OCI-LY3 (cell line): Measurements from ENCODE around the gene GPR31.

Experiments
- H2AFZ ChIP-seq: fragments of 200-600, 300-600 bp; shearing (Covaris generic); 2 replicates; pipeline ENCODE4 v1.6.0; 2014; ENCODE audit warnings: antibody characterized with exemption, low read depth, low read length
- H3K27ac ChIP-seq: fragments of 200-600, 300-600 bp; sonication (generic); 2 replicates; pipeline ENCODE4 v1.5.1; 2014; ENCODE audit warnings: mild to moderate bottlenecking, low read length, moderate library complexity, mixed read lengths
- H3K27me3 ChIP-seq: fragments of 200-600, 300-600 bp; sonication (generic); 2 replicates; pipeline ENCODE4 v1.6.1; 2014; ENCODE audit warnings: low read depth, low read length, mixed read lengths
- H3K36me3 ChIP-seq: fragments of 200-600, 300-600 bp; sonication (generic); replicated peaks from 2 replicates; pipeline ENCODE3; 2014; ENCODE audit warnings: low read depth, low read length, mixed read lengths
- H3K4me1 ChIP-seq: fragments of 300-600, 200-600 bp; sonication (generic); 2 replicates; pipeline ENCODE4 v1.6.1; 2014; ENCODE audit warnings: low read length, mixed read lengths
- H3K4me2 ChIP-seq: fragments of 200-600, 300-600 bp; sonication (generic); 2 replicates; pipeline ENCODE4 v1.6.1; 2014; ENCODE audit warnings: low read length, mixed read lengths
- H3K4me3 ChIP-seq: fragments of 300-600, 200-600 bp; sonication (generic); 2 replicates; pipeline ENCODE4 v1.5.1; 2014; ENCODE audit warnings: antibody characterized with exemption, mild to moderate bottlenecking, low read length, moderate library complexity
- H3K79me2 ChIP-seq: fragments of 300-600, 200-600 bp; shearing (Covaris generic); 2 replicates; pipeline ENCODE4 v1.6.1; 2014; ENCODE audit warnings: mild to moderate bottlenecking, low read length, mixed read lengths
- H3K9ac ChIP-seq: fragments of 300-600, 200-600 bp; shearing (Covaris generic); 2 replicates; pipeline ENCODE4 v1.6.0; 2014; ENCODE audit warnings: mild to moderate bottlenecking, low read length, moderate library complexity
- H3K9me3 ChIP-seq: fragments of 200-600, 300-600 bp; shearing (Covaris generic); 2 replicates; pipeline ENCODE4 v1.6.1; 2014; ENCODE audit warnings: low read length, mixed read lengths; ENCODE audit not compliant: insufficient read depth
- H4K20me1 ChIP-seq: fragments of 200-600, 300-600 bp; sonication (generic); 2 replicates; pipeline ENCODE4 v1.6.1; 2016; ENCODE audit warnings: low read length, mixed read lengths; ENCODE audit not compliant: insufficient read depth
- CTCF ChIP-seq: fragments of 200-600, 300-600 bp; sonication (generic); IDR thresholded peaks from 2 replicates; pipeline ENCODE4 v1.5.1; 2014; ENCODE audit warnings: antibody characterized with exemption, low read length, low read depth
- EZH2phosphoT487 ChIP-seq: fragments of 200-600 bp; shearing (Covaris generic); IDR thresholded peaks from 2 replicates; pipeline ENCODE4 v1.6.1; 2018; ENCODE audit warnings: antibody characterized with exemption, mixed run types, low read depth

Gene GPR31

DNA sequence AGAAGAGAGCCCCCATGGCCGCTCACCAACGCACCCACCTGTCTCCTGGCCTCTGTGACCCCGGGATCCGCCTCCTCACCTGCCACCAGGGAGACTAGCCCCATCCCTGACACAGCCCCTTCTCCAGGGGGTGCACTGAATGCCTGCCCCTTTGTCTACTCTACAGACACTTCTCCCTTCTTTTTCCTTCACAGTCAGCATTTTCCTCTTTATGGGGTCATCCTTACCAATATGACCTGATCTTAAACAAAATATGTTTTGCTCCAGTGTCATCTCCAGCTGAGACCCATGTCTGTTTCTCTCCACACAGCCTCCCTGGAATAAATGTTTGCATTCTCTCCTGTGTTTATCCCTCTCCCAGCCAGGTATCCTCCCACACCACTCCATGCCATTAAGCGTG, 49.5 kb downstream of the GPR31 start:
- Histone ChIP-seq H3K4me1 (peaks cover 40% of the 10 kb centered on the region), H3K27ac (no peak overlapping the region), H3K4me3 (no peak overlapping the region), H2AFZ (no peak overlapping the region), H3K9ac (no peak overlapping the region), H3K79me2 (no peaks in the 10 kb centered on the region), H4K20me1 (no peaks in the 10 kb centered on the region), H3K27me3 (peaks cover 76% of the 10 kb centered on the region), H3K9me3 (no peaks in the 10 kb centered on the region), H3K4me2 (no peak overlapping the region), H3K36me3 (no peaks in the 10 kb centered on the region)
- TF ChIP-seq CTCF: no peak

DNA sequence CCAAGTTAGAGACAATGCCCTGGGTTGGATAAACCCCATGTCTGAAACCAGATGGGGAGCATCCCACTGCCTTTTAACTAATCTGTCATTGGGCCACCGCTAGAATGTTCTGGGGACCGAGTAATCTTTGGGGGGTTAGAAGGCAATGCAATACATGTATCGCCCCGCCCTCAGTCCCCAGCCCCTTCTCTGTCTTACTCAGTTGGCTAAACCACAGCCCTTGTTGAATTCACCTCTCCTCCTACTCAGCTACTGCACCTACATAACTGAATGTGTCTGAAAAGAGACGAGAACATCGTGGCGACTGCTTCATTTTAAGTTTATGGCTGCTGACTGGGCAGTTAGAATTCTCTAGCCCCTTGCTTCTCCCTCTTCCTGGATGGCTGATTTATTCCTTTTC, 50.0 kb downstream of the GPR31 start:
- H3K79me2 ChIP-seq: no peaks in the 10 kb centered on the region
- no peaks in the 10 kb centered on the region for H4K20me1 ChIP-seq
- no peak overlapping the region for H2AFZ ChIP-seq
- H3K4me3 ChIP-seq: no peak overlapping the region
- TF ChIP-seq EZH2phosphoT487 (no peak), CTCF (no peak)
- H3K9me3 ChIP-seq: no peaks in the 10 kb centered on the region
- no peaks in the 10 kb centered on the region for H3K36me3 ChIP-seq
- H3K27ac ChIP-seq: no peak overlapping the region
- no peak overlapping the region for H3K4me2 ChIP-seq
- H3K4me1 ChIP-seq: peaks cover 40% of the 10 kb centered on the region
- peaks cover 76% of the 10 kb centered on the region for H3K27me3 ChIP-seq
- H3K9ac ChIP-seq: no peak overlapping the region

GRCh38 chr6:167106406-167106805, 51.4 kb downstream of the GPR31 start:
- H3K4me2 ChIP-seq: no peak overlapping the region
- no peak overlapping the region for H3K4me3 ChIP-seq
- no peak overlapping the region for H2AFZ ChIP-seq
- H3K27ac ChIP-seq: no peak overlapping the region
- no peak overlapping the region for H3K9ac ChIP-seq
- peaks cover 37% of the 10 kb centered on the region for H3K4me1 ChIP-seq
- H3K9me3 ChIP-seq: no peaks in the 10 kb centered on the region
- no peaks in the 10 kb centered on the region for H3K79me2 ChIP-seq
- peaks cover 71% of the 10 kb centered on the region for H3K27me3 ChIP-seq
- TF ChIP-seq CTCF (no peak), EZH2phosphoT487 (no peak)
- H4K20me1 ChIP-seq: no peaks in the 10 kb centered on the region
- no peaks in the 10 kb centered on the region for H3K36me3 ChIP-seq
